Endothelial cell of umbilical vein (primary cell): ENCODE data around the gene DXO. TPM values are rescaled to one million over a fixed set of nuclear protein-coding genes. Genes with fewer than 3 reads are reported as not detected.
A peak's percentile ranks its signal among the peaks of the same experiment; 100 is the strongest.

ENCODE experiments used
- microRNA counts: library from miRNA; unstranded; fragments of <30 nt; microRNA quantifications from one replicate; lab custom pipeline; 2016
- microRNA-seq: library from miRNA; unstranded; fragments of <30 nt; microRNA quantifications from one replicate; pipeline ENCODE4 v1.2.0, GENCODE V29; 2021; ENCODE audit warnings: borderline number of aligned reads, borderline replicate concordance
- polyA plus RNA-seq, 4 experiments: library from polyadenylated mRNA; depleted of rRNA in 3 of 4; stranded (reverse) in 3 of 4; unstranded in 1 of 4; fragments of >200 nt; gene quantifications; 2 replicates each; pipeline versions ENCODE4 v1.2.1 to v1.2.3, GENCODE V29; 2011 to 2012; ENCODE audit warnings: missing spikeins in 1 of 4
- small RNA-seq: library from RNA; depleted of rRNA; stranded (forward); fragments of <200 nt; gene quantifications from one replicate; pipeline ENCODE3, GENCODE V24; 2012; ENCODE audit warnings: low replicate concordance, low read depth; ENCODE audit not compliant: insufficient read depth, insufficient read length
- total RNA-seq: library from RNA; stranded (reverse); gene quantifications from 2 replicates; pipeline ENCODE4 v1.2.3, GENCODE V29; 2021

Gene DXO
- total and polyA plus RNA-seq, 2 donors (not counting 3 experiments of a cell fraction or from before 2014, with no cell fraction given) = 20.7 to 34.9 TPM

MicroRNA genes within 50 kb of the gene (microRNA counts, 767-probe panel; counts per million panel counts)
- 723 counts per million, percentile 96 among the panel's probes with 10 or more counts for microRNA hsa-miR-1236 (lab: Ali Mortazavi, UCI)

Small RNA genes within 50 kb of the gene (microRNA-seq; reads per million reads assigned to microRNA genes)
- gene MIR1236 = not detected

Small RNA genes within 50 kb of the gene (small RNA-seq; reads per million reads assigned to genes)
- not detected for gene AL645922.1

Other genes with a start within 250 kb of the DXO start
Only the 30 nearest of the 33 such genes appear.
- gene MSH5, start 232.1 kb downstream of the DXO start, total RNA-seq = 43.2 and 43.8 TPM in 2 replicates
- 24.5 and 27.1 TPM in 2 replicates for gene MSH5, start 232.1 kb downstream of the DXO start, polyA plus RNA-seq
- gene SAPCD1, start 209.5 kb downstream of the DXO start, total RNA-seq = 9.4 and 11.7 TPM in 2 replicates
- 1.6 and 3.0 TPM in 2 replicates for gene SAPCD1, start 209.5 kb downstream of the DXO start, polyA plus RNA-seq
- gene VWA7, start 194.8 kb downstream of the DXO start, total RNA-seq = 0.25 and 0.51 TPM in 2 replicates
- gene VWA7, start 194.8 kb downstream of the DXO start, polyA plus RNA-seq = 0.11 and 0.21 TPM in 2 replicates
- 121 and 125 TPM in 2 replicates for gene VARS1, start 176.4 kb downstream of the DXO start, total RNA-seq
- 36.5 and 37.4 TPM in 2 replicates for gene VARS1, start 176.4 kb downstream of the DXO start, polyA plus RNA-seq
- 78.1 and 78.6 TPM in 2 replicates for gene LSM2, start 165.2 kb downstream of the DXO start, total RNA-seq
- gene LSM2, start 165.2 kb downstream of the DXO start, polyA plus RNA-seq = 86.0 and 95.5 TPM in 2 replicates
- 0.74 and 0.77 TPM in 2 replicates for gene HSPA1L, start 156.9 kb downstream of the DXO start, total RNA-seq
- 0.32 and 0.35 TPM in 2 replicates for gene HSPA1L, start 156.9 kb downstream of the DXO start, polyA plus RNA-seq
- 55.6 and 58.3 TPM in 2 replicates for gene HSPA1A, start 156.6 kb downstream of the DXO start, total RNA-seq
- 56.0 and 57.2 TPM in 2 replicates for gene HSPA1A, start 156.6 kb downstream of the DXO start, polyA plus RNA-seq
- 49.3 and 54.0 TPM in 2 replicates for gene HSPA1B, start 144.4 kb downstream of the DXO start, total RNA-seq
- gene HSPA1B, start 144.4 kb downstream of the DXO start, polyA plus RNA-seq = 27.1 and 31.7 TPM in 2 replicates
- 61.3 and 62.8 TPM in 2 replicates for gene NEU1, start 109.3 kb downstream of the DXO start, total RNA-seq
- 111 and 115 TPM in 2 replicates for gene NEU1, start 109.3 kb downstream of the DXO start, polyA plus RNA-seq
- gene SLC44A4, start 93.1 kb downstream of the DXO start, total RNA-seq = 0.12 and 0.84 TPM in 2 replicates
- gene SLC44A4, start 93.1 kb downstream of the DXO start, polyA plus RNA-seq = 0.75 and 1.1 TPM in 2 replicates
- gene EHMT2, start 74.4 kb downstream of the DXO start, total RNA-seq = 53.7 and 54.3 TPM in 2 replicates
- 53.3 and 56.4 TPM in 2 replicates for gene EHMT2, start 74.4 kb downstream of the DXO start, polyA plus RNA-seq
- 3.5 and 4.9 TPM in 2 replicates for gene ZBTB12, start 70.1 kb downstream of the DXO start, total RNA-seq
- gene ZBTB12, start 70.1 kb downstream of the DXO start, polyA plus RNA-seq = 2.8 and 2.9 TPM in 2 replicates
- 0.60 TPM in 1 of 2 replicates, not detected in the other for gene C2, start 44.4 kb downstream of the DXO start, total RNA-seq
- not detected in 2 replicates for gene C2, start 44.4 kb downstream of the DXO start, polyA plus RNA-seq
- gene CFB, start 26.0 kb downstream of the DXO start, total RNA-seq = 0.51 and 1.5 TPM in 2 replicates
- 0.87 and 1.0 TPM in 2 replicates for gene CFB, start 26.0 kb downstream of the DXO start, polyA plus RNA-seq
- 68.5 and 71.3 TPM in 2 replicates for gene NELFE, start 13.2 kb downstream of the DXO start, total RNA-seq
- 50.5 and 55.8 TPM in 2 replicates for gene NELFE, start 13.2 kb downstream of the DXO start, polyA plus RNA-seq
- 67.8 and 76.7 TPM in 2 replicates for gene SKIC2, start 13.0 kb downstream of the DXO start, total RNA-seq
- 52.8 and 55.8 TPM in 2 replicates for gene SKIC2, start 13.0 kb downstream of the DXO start, polyA plus RNA-seq
- 4.1 and 5.2 TPM in 2 replicates for gene C4A, start 9.9 kb upstream of the DXO start, total RNA-seq
- 4.4 and 5.7 TPM in 2 replicates for gene C4A, start 9.9 kb upstream of the DXO start, polyA plus RNA-seq
- 6.3 and 6.5 TPM in 2 replicates for gene C4B, start 42.7 kb upstream of the DXO start, total RNA-seq
- 2.9 and 4.4 TPM in 2 replicates for gene C4B, start 42.7 kb upstream of the DXO start, polyA plus RNA-seq
- gene CYP21A2, start 66.3 kb upstream of the DXO start, total RNA-seq = 0.22 and 0.32 TPM in 2 replicates
- 0.06 and 0.46 TPM in 2 replicates for gene CYP21A2, start 66.3 kb upstream of the DXO start, polyA plus RNA-seq
- 2.7 and 3.2 TPM in 2 replicates for gene TNXB, start 137.2 kb upstream of the DXO start, total RNA-seq
- 0.24 and 0.47 TPM in 2 replicates for gene TNXB, start 137.2 kb upstream of the DXO start, polyA plus RNA-seq
- gene ATF6B, start 156.1 kb upstream of the DXO start, total RNA-seq = 102 and 106 TPM in 2 replicates
- gene ATF6B, start 156.1 kb upstream of the DXO start, polyA plus RNA-seq = 113 and 115 TPM in 2 replicates
- gene FKBPL, start 158.2 kb upstream of the DXO start, total RNA-seq = 5.2 and 6.0 TPM in 2 replicates
- gene FKBPL, start 158.2 kb upstream of the DXO start, polyA plus RNA-seq = 3.4 and 3.5 TPM in 2 replicates
- 0.76 and 1.3 TPM in 2 replicates for gene PRRT1, start 179.8 kb upstream of the DXO start, total RNA-seq
- 0.38 and 0.55 TPM in 2 replicates for gene PRRT1, start 179.8 kb upstream of the DXO start, polyA plus RNA-seq
- gene PPT2, start 182.0 kb upstream of the DXO start, total RNA-seq = 27.2 and 27.6 TPM in 2 replicates
- gene PPT2, start 182.0 kb upstream of the DXO start, polyA plus RNA-seq = 44.6 and 47.3 TPM in 2 replicates
- gene EGFL8, start 192.5 kb upstream of the DXO start, total RNA-seq = 12.6 and 13.6 TPM in 2 replicates
- 9.0 and 9.8 TPM in 2 replicates for gene EGFL8, start 192.5 kb upstream of the DXO start, polyA plus RNA-seq
- 38.4 and 45.1 TPM in 2 replicates for gene AGPAT1, start 203.9 kb upstream of the DXO start, total RNA-seq
- gene AGPAT1, start 203.9 kb upstream of the DXO start, polyA plus RNA-seq = 132 and 151 TPM in 2 replicates
- gene RNF5, start 206.3 kb upstream of the DXO start, total RNA-seq = 48.0 and 49.2 TPM in 2 replicates
- 96.0 and 100 TPM in 2 replicates for gene RNF5, start 206.3 kb upstream of the DXO start, polyA plus RNA-seq
- gene AGER, start 212.1 kb upstream of the DXO start, total RNA-seq = 12.0 and 18.5 TPM in 2 replicates
- 4.6 and 5.1 TPM in 2 replicates for gene AGER, start 212.1 kb upstream of the DXO start, polyA plus RNA-seq
- gene PBX2, start 218.1 kb upstream of the DXO start, total RNA-seq = 95.9 and 100 TPM in 2 replicates
- 75.5 and 82.3 TPM in 2 replicates for gene PBX2, start 218.1 kb upstream of the DXO start, polyA plus RNA-seq
- 21.6 and 22.8 TPM in 2 replicates for gene GPSM3, start 220.5 kb upstream of the DXO start, total RNA-seq
- gene GPSM3, start 220.5 kb upstream of the DXO start, polyA plus RNA-seq = 19.5 and 24.9 TPM in 2 replicates